AG04450 (cell line): ENCODE data around the gene MIPEP. TPM values are rescaled to one million over a fixed set of nuclear protein-coding genes. Genes with fewer than 3 reads are reported as not detected.

Experiments
- CTCF ChIA-PET: fragments of 300-600, 350-600 bp; formaldehyde crosslinking; extraction: SDS; loops from one replicate; lab custom pipeline; 2022; ENCODE audit warnings: antibody characterized with exemption, inconsistent platforms; lab: Charles Lee
- POLR2A ChIA-PET: fragments of 350-600 bp; formaldehyde crosslinking; extraction: SDS; loops from one replicate; lab custom pipeline; 2021; ENCODE audit warnings: antibody characterized with exemption, inconsistent platforms; lab: Yijun Ruan, JAX
- DNase-seq: peaks from one replicate; pipeline ENCODE4 v3.0.0-alpha.2; 2011; ENCODE audit warnings: low read depth, low spot score
- H3K27ac ChIP-seq: one replicate; pipeline ENCODE4 v1.5.1; 2012; ENCODE audit warnings: low read depth, low read length, control low read depth
- H3K27me3 ChIP-seq: one replicate; pipeline ENCODE4 v1.6.0; 2012; ENCODE audit warnings: low read length; ENCODE audit not compliant: control insufficient read depth, insufficient read depth
- H3K4me3 ChIP-seq: 2 replicates; pipeline ENCODE4 v1.5.1; 2011; ENCODE audit warnings: mild to moderate bottlenecking, low read depth, low read length, control low read depth
- H3K9me3 ChIP-seq: 2 replicates; pipeline ENCODE4 v1.5.1; 2012; ENCODE audit warnings: low read length; ENCODE audit not compliant: control insufficient read depth, insufficient read depth
- polyA plus RNA-seq: library from polyadenylated mRNA; depleted of rRNA; stranded (reverse); fragments of >200 nt; gene quantifications from 2 replicates; pipeline ENCODE4 v1.2.3, GENCODE V29; 2011
- TF ChIP-seq, protein P1 (sequence below): IDR thresholded peaks from 2 replicates; pipeline ENCODE4 v1.5.1; 2011; ENCODE audit warnings: low read depth, low read length, control low read depth, inconsistent platforms

MIPEP gene
- polyA plus RNA-seq, 1 experiment = 40.8 TPM

DNA sequence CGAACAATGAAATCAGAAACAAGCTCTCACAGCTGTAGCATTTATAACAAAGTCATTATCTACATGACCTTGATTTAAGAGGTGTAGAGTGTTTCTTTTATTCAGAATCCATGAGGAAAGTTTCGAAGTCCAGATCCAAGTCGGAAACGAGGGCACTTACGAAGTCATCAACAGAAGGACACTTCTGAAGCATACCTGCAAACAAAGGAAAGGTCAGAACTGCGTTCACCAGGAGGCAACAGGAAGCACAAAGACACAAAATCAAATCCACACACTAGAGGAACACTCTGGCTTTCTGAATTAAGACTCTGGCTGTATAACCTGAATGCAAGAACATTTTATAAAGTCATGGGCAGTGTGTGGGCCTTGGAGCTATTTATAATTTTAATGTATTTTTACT lies 158.9 kb downstream of the MIPEP start:
- ChIA-PET POLR2A (no interaction called here), CTCF (no interaction called here)
- DNase-seq = no peak
- TF ChIP-seq, protein P1, sequence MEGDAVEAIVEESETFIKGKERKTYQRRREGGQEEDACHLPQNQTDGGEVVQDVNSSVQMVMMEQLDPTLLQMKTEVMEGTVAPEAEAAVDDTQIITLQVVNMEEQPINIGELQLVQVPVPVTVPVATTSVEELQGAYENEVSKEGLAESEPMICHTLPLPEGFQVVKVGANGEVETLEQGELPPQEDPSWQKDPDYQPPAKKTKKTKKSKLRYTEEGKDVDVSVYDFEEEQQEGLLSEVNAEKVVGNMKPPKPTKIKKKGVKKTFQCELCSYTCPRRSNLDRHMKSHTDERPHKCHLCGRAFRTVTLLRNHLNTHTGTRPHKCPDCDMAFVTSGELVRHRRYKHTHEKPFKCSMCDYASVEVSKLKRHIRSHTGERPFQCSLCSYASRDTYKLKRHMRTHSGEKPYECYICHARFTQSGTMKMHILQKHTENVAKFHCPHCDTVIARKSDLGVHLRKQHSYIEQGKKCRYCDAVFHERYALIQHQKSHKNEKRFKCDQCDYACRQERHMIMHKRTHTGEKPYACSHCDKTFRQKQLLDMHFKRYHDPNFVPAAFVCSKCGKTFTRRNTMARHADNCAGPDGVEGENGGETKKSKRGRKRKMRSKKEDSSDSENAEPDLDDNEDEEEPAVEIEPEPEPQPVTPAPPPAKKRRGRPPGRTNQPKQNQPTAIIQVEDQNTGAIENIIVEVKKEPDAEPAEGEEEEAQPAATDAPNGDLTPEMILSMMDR = no peak
- H3K4me3 ChIP-seq = no peak overlapping the region
- no peaks in the 10 kb centered on the region for H3K9me3 ChIP-seq
- H3K27ac ChIP-seq = no peak overlapping the region
- H3K27me3 ChIP-seq = no peaks in the 10 kb centered on the region

DNA sequence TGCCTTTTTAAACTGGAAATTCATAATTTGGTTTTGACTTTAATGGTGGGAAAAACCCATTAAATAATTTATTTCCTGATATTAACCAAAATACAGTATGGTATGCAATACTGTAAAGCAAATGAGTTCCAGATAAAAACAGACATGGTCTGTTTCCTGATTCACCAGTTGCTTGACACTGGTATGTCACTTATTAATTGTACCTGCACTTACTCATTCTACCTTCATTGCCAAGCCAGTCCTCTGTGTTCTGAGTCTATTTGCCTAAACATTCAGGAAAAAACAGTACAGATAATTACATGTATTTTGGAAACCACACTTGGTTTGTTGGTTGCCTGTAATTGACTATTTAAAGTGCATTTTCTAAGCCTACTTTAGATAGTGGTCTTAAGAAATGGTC lies 159.7 kb downstream of the MIPEP start:
- Histone ChIP-seq H3K9me3 (no peaks in the 10 kb centered on the region), H3K27me3 (no peaks in the 10 kb centered on the region), H3K27ac (no peak overlapping the region), H3K4me3 (no peak overlapping the region)
- TF ChIP-seq, protein P1 = no peak
- DNase-seq = no peak
- ChIA-PET CTCF (no interaction called here), POLR2A (no interaction called here)

DNA sequence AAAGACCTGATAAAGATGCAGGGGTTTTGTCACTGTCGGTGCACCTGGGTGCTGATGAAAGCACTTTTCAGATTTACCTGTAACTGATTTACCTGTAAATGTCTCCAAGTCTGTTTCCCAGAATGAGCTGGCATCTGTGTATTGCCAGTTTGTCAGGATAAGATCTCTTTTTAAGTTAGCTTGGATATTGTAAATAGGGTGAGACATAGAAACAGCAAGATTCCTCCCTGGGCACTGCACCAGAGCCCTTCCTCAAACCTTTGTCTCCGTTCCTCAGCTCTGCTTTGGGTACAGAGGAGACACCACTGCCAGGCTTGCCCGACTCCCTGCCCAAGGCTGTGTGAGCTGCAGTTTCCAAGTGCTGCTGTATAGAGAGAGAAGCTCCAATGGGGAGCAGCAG lies 160.4 kb downstream of the MIPEP start:
- no peak overlapping the region for H3K27ac ChIP-seq
- no peak for DNase-seq
- CTCF ChIA-PET = interaction anchor here (0.5 to 0.8 kb wide), 2 partner anchors 11 to 44 kb away, joined by 3 to 4 read pairs; no protein-coding TSS in a partner anchor
- TF ChIP-seq, protein P1 = no peak
- no peak overlapping the region for H3K4me3 ChIP-seq
- H3K27me3 ChIP-seq = no peaks in the 10 kb centered on the region
- no peaks in the 10 kb centered on the region for H3K9me3 ChIP-seq
- POLR2A ChIA-PET = interaction anchor here (0.6 kb wide), 1 partner anchor 50 kb away, joined by 9 read pairs; no protein-coding TSS in a partner anchor

- no peak for DNase-seq
- ChIA-PET CTCF (no interaction called here), POLR2A (no interaction called here)
- TF ChIP-seq, protein P1 = no peak
- H3K27ac ChIP-seq = no peak overlapping the region
- H3K4me3 ChIP-seq = no peak overlapping the region
- H3K9me3 ChIP-seq = no peaks in the 10 kb centered on the region
- no peaks in the 10 kb centered on the region for H3K27me3 ChIP-seq
Measured at GRCh38 chr13:23725922-23726321, 163.3 kb downstream of the MIPEP start.

GRCh38 chr13:23724196-23724970 lies 164.8 kb downstream of the MIPEP start:
- Histone ChIP-seq H3K9me3 (no peaks in the 10 kb centered on the region), H3K27me3 (no peaks in the 10 kb centered on the region), H3K27ac (peak overlapping the region; percentile 71), H3K4me3 (no peak overlapping the region)
- POLR2A ChIA-PET = interaction anchor here (0.9 kb wide), 1 partner anchor 34 kb away, joined by 3 read pairs; no protein-coding TSS in a partner anchor
- TF ChIP-seq, protein P1 = no peak
- CTCF ChIA-PET = interaction anchor here (1.1 kb wide), 1 partner anchor 17 kb away, joined by 3 read pairs; no protein-coding TSS in a partner anchor
- DNase-seq = no peak
